Neutrophil (primary cell): Measurements from ENCODE around the gene PAQR4.

ENCODE experiments used
- H3K27ac ChIP-seq: fragments of 200-600 bp; sonication (generic); 2 replicates; pipeline ENCODE4 v1.5.1; 2016; ENCODE audit warnings: mild to moderate bottlenecking, moderate library complexity
- H3K27me3 ChIP-seq: fragments of 200-600 bp; sonication (generic); 2 replicates; pipeline ENCODE4 v1.6.0; 2016; ENCODE audit warnings: mild to moderate bottlenecking
- H3K36me3 ChIP-seq: fragments of 200-600 bp; sonication (generic); 2 replicates; pipeline ENCODE4 v1.5.1; 2017
- H3K4me1 ChIP-seq, 2 experiments: fragments of 200-600 bp in 1 of 2; sonication (generic) in 1 of 2; 1 replicate in 1 of 2; 2 replicates in 1 of 2; pipeline versions ENCODE4 v1.5.1 to v1.6.1; 2013 to 2016; ENCODE audit warnings: low read depth in 1 of 2, low read length in 1 of 2, mild to moderate bottlenecking in 1 of 2, moderate library complexity in 1 of 2; ENCODE audit not compliant: control insufficient read depth in 1 of 2, insufficient read depth in 1 of 2
- H3K4me3 ChIP-seq, 2 experiments: fragments of 200-600 bp in 1 of 2; sonication (generic) in 1 of 2; 1 replicate in 1 of 2; 2 replicates in 1 of 2; pipeline ENCODE4 v1.5.1; 2013 to 2016; ENCODE audit warnings: low read depth in 1 of 2, low read length in 1 of 2, mild to moderate bottlenecking in 1 of 2, moderate library complexity in 1 of 2
- H3K9me3 ChIP-seq: fragments of 200-600 bp; sonication (generic); 2 replicates; pipeline ENCODE4 v1.5.1; 2016
- CTCF ChIP-seq: fragments of 200-600 bp; sonication (generic); IDR thresholded peaks from 2 replicates; pipeline ENCODE4 v1.5.1; 2016; ENCODE audit warnings: antibody characterized with exemption

The PAQR4 gene

GRCh38 chr16:2949705-2950352 is 19.3 kb upstream of the PAQR4 start:
- H3K27ac ChIP-seq, result no peak overlapping the region
- peaks cover 31% of the 10 kb centered on the region for H3K36me3 ChIP-seq
- no peaks in the 10 kb centered on the region for H3K9me3 ChIP-seq
- no peak overlapping the region for H3K4me3 ChIP-seq
- H3K4me1 ChIP-seq, result peaks cover 3% of the 10 kb centered on the region in 2 experiments
- H3K27me3 ChIP-seq, result no peaks in the 10 kb centered on the region
- TF ChIP-seq CTCF, result no peak

DNA sequence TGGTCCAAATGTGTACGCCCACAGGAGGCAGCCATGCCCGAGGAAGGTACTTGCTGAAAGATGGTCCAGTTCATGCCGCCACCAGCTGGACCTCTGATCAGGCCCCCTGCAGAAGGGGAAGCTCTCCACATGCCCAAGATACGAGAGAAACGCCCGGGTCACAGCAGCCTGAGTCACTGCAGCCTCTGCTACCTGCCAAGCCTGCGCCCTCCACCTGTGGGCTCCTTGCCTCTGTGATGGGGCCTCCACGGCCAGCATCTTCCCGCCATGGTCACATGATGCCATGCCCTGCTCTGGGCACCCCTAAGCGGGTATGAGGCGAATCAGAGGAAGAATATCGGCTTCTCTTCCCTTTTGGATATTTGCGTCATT is 18.8 kb upstream of the PAQR4 start:
- Histone ChIP-seq H3K36me3 (peaks cover 31% of the 10 kb centered on the region), H3K4me1 (peaks cover 8% of the 10 kb centered on the region in 2 experiments), H3K27me3 (no peaks in the 10 kb centered on the region), H3K27ac (no peak overlapping the region), H3K9me3 (no peaks in the 10 kb centered on the region), H3K4me3 (no peak overlapping the region)
- TF ChIP-seq CTCF, result no peak

- no peak overlapping the region for H3K4me3 ChIP-seq
- no peak for TF ChIP-seq CTCF
- H3K27ac ChIP-seq, result no peak overlapping the region
- peaks cover 31% of the 10 kb centered on the region for H3K36me3 ChIP-seq
- peaks cover 11 to 13% of the 10 kb centered on the region in 2 experiments for H3K4me1 ChIP-seq
- H3K27me3 ChIP-seq, result no peaks in the 10 kb centered on the region
- no peaks in the 10 kb centered on the region for H3K9me3 ChIP-seq
Measured at GRCh38 chr16:2950773-2951172, 18.4 kb upstream of the PAQR4 start.

- H3K9me3 ChIP-seq, result no peaks in the 10 kb centered on the region
- H3K27me3 ChIP-seq, result no peaks in the 10 kb centered on the region
- H3K4me1 ChIP-seq, result peaks cover 27 to 28% of the 10 kb centered on the region in 2 experiments
- H3K36me3 ChIP-seq, result peaks cover 31% of the 10 kb centered on the region
- no peak for TF ChIP-seq CTCF
- no peak overlapping the region for H3K4me3 ChIP-seq
- H3K27ac ChIP-seq, result no peak overlapping the region
Measured at GRCh38 chr16:2952679-2953078, 16.5 kb upstream of the PAQR4 start.

DNA sequence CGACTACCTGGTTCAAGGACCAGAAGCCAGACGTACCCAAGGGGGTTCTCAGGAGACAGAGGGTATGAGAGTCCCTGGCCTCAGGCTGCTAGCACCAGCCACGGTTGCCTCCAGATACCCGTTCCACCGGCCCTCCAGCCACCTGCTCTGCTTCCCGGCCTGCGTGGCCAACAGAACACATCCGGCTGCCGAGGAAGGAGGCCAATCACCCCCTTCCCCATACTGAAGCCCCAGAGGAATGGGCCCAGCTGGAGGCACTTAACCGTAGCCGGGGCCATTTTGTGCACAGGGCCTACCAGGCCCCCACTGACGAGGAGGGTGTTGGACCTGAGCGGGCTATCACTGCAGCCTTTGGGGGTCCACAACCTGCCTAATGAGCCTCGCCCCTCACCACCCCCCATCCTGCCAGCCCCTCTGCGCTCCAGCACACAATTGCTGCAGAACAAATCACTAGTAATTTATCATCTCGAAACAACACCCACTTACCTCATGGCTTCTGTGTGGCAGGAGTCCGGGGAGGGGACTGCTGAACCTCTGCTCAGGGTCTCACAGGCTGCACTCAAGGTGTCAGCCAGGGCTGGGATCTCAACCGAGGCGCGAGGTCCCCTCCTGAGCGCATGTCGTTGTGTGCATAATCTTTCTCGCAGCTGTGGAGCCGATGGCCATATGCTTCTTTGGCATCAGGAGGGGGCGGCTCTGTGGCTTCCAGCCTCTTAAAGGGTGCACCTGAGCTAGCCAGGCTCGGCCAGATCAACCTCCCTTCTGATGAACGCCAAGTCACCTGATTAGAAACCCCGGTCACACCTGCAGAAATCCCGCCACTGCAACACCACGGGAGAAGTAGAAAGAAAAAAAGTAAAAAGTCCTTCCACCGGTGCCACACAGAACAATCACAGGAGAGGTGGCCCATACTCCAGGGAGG is 15.2 kb upstream of the PAQR4 start:
- Histone ChIP-seq H3K36me3 (peaks cover 24% of the 10 kb centered on the region), H3K9me3 (no peaks in the 10 kb centered on the region), H3K27me3 (no peaks in the 10 kb centered on the region), H3K4me3 (no peak overlapping the region), H3K4me1 (peaks cover 27 to 28% of the 10 kb centered on the region in 2 experiments), H3K27ac (no peak overlapping the region)
- no peak for TF ChIP-seq CTCF
